ENCODE data around the gene COL4A1.

Gene COL4A1

DNA sequence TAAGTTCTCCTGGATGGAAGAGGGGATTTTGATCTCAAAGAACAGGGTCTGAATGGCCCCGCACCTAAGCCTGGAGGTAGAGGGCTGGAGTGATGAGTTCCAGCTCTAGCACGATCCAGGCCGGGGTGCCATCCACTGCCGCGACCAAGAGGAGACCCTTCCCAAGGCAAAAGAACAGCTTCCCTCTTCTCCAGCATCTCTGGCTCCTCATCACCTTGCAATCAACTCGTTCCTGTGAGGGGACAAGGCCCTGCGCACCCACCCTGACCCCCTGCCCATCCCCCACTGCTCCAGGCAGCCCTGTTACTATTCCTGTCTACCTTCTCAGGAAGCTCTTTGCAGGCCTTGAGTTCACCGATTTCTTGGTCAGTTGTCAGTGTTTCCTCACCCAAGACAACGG is 17.8 kb downstream of the COL4A1 start:
- no peak for DNase-seq

DNA sequence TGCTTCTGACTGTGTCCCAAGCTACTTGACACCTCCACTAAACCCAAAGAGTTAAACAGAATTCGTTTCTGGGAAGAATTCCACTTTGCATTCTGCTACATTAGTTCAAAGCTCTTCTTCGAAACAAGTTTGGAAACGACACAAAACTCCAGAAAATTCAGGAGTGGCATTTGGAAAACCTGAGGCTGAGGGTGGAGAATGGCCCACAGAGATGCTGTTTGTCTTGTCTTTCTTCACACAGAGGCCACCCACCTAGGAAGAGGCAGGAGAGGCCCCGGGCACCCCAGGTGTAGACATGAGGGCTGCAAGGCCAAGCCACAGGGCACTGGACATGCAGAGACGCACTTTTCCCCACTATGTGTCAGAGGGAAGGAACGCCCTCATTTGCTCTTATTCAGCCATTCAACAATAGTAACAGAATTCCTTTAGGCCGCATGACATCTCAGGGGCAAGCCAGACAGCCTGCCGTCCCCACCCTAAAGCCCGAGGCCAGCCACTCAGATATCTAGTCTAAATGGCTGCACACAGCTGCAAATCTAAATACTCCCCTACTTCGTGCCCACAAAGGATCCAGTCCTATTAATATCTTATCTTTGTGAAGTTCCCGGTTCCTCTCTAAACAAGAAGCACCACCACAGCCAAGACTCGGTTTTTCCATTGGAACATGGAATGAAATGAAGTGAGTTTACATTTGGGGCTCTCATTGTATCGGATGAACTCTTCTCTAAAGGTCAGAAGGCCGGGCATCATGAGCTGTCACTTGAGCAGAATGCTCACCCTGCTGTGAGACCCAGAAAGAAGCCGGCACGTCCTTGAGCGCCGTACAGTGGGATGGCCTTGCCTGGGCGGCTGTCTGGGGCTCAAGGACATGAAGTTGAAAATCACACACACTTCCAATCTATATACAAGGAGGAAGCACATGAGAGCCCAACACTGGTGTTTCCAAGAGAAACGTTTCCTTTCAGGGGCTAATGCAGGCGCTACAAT is 19.8 kb downstream of the COL4A1 start:
- DNase-seq: no peak

DNA sequence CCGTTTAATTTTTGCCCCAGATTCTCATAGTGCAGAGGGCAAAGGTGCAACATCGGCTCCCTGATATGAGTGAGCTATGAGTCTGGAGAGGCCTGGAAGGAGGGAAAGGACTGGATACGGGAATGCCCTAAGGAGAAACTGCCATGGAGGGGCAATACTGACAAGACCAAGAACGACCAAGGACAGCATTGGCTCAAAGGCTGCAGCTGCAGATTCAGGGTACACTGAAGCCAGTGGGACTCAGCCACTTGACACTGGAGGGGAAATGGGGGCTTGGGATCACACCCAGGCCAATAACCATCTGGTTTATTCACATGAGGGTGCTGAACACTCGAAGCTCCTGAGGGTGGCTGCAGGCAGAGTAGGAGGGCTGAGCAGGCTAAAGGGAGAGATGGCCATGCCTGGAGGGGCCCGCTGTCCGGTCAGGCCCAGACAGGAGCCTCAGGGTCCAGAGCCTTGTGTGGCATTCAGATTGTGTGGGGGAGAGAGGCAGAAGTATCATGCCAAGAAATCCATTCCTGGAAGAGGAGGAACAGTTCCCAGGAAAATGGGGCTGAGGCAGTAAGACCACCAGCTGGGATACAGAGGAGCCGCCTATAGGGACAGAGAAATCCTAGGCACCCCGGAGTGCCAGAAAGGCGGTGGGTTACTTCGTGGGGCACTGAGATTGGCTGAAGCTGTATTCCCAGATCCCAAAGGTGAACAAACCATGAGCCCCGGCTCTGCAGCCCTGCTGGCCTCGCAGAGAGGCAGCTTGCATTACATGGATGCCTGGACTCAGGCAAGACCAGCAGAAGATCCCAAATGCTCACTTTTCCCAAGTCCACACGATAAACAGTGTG is 20.7 kb downstream of the COL4A1 start:
- no peak for DNase-seq

DNA sequence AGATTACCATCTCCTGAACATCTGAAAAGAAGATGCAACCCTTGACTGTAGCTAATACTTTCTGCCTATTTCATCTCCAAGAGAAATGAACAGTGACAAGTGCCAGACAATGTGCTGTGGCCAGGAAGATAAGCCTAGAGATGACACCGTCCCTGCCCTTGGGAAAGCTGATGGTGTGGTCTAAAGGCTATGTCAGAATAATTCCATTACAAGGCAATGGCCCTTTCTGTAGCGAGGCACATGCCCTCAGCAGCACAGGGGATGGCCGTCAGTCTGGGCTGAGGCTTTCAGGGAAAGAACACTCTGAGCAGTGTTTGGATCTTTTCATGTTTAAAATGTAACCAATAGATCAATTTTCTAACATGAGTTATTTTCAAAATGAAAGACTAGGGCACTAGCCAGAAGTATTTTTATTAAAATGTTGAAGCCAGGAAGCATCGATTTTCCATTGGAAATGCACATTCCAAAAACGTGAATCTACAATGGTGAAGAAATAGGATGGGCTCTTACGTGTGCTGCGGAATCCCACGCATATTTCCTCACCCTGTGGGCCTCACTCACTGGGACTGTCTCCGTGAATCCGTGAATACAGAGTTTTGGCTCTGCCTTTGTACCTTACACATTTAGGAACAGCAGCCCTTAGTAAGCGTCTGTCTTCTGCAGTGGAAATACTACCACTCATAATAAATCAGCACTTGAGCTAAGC is 22.0 kb downstream of the COL4A1 start:
- DNase-seq: no peak

DNA sequence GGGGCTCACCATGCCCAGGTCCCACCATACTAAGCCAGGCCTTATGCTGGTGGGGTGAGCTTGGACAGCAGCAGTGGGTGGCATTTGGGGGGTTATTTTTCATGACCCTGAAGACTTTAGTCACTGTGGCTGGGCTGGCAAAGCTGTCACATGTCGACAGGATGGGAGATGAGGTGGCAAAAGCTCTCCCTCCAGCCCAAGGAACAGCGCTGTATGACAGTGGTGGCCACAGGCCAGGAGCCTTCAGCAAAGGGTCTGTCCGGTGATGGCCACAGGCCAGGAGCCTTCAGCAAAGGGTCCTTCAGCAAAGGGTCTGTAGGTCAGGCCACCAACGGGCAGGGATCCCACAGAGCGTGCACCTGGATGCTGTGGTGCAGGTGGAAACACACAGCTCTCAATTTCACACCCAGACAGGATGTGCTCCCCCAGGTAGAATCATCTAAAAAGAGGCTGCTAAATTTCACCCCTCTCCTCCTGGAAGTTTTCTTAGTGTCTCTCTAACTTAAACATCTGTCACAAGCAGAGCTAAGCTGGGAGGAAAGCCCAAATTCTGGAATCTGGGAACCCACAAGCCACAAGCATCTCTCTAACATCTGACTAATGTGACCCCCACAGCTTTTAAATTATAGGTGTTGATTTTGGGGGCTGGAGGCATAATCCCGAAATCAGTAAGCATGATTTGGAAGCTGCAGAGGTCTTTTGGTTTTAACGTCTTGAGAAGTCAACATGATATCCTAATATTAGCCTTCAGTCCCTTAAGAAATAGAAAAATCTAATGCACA is 23.0 kb downstream of the COL4A1 start:
- DNase-seq: no peak

DNA sequence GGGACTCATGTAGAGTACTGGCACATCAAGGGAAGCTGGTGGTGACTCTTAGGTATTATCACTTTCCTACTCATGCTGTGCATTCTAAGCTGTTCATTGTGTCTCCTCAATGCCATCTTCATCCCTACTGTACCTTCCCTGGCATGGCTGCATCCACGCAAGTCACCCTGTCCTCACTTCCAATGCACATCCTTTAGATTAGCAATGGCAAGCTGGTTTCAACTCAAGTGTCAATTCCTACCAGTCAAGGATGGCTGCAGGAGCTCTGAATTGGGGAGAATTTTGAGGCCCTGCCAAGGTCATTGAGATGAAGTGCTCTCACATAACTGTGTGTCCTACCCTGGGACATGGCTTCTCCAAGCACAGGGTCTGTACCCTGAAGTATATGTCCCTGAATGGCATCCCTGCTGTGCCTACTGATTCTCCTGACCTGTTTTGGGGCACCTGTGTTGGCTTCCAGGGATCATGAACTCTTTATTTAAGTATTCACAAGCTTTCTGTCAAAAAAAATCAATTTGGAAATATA is 24.6 kb downstream of the COL4A1 start:
- DNase-seq: no peak

DNA sequence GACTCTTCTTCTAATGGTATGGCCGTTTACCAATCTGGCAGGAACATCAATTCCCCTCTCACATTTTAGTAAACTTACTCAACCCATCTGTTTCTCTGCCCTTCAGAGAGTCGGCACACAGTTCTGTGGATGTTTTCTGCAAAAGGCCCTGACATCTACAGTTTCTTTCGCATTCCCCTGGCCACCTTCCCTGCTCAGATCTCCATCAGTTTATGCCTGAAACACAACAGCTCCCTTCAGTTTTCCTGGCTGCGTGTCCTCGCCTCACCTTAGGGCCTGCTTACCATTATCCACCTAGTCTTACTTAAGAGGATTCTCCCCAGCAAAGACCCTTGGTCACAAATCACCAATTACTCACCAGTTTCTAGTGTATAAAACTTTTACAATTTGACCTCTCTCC is 25.2 kb downstream of the COL4A1 start:
- no peak for DNase-seq

DNA sequence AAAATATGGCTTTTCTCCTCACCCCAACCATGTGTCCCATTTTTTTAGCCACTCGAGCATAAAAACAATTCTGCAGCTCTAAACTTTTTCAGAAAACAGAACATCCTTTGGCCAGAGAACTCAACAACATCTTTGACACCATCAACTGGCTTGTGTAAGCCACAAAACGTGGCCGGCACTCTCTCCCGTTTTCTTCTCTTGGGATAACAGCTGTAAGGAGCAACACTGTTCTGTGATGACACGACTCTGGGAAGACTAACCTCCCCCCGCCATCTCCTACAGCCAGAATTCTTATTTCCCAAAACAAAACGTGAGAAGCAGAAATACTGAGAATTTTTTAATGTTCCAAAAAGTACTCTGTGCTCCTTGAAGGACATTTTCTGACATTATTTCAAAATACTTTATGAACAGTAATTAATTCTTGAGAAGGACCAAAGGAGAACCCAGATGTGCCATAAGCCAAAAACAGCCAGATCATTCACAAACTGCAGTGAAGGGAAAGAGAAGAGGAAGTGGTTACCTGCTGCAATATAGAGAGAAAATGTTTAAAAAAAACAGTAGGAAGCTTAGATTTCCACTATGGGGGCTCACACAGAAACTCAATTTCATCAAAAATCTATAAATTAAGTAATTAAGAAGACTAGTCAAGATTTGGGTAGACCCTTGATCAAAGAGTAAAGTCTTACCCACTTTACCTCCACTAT is 25.8 kb downstream of the COL4A1 start:
- no peak for DNase-seq

DNA sequence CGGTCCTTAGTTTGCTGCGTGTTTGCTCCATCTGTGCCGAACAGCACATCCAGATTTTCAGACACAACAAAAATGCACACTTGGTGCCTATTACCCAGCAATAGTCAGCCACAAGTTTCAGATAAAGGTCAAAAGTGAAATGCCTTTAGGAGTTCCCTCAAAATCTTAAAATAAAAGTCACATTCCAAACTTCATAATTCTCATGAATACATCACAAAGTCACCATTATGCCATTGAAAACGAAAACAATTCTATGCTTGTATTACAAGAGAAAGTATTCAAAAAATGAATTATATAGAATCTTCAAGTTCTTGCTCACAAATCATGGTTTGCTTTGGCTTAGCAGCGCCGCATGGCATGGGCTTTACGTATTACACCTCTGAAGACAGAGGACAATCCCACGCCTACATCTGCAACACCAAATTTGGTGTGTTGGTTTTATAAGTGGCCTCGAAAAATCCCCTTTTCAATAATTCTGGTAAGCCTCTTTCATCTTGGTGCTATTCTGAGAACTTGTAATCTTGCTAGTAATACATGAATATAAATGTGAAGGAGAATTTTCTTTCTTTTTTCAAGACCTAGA is 26.6 kb downstream of the COL4A1 start:
- DNase-seq: no peak

DNA sequence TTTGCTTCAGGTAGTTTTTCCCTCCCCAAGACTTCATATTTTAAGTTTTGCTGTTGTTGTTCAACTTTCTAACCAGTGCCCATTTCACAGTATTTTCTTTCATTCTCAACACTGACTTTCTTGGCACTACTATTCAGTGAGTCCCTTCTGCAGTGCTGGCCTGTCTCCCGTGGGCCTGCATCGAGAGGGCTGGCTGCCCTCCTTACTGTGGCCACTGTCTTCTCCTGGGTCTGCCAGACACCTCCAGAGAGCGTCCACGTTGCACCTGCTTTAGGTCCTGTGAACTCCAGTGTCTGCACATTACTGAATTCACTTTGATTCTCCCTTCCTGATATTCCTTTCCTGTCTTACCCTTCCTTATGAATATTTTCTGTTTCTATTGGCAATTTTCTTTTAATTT is 27.3 kb downstream of the COL4A1 start:
- no peak for DNase-seq

DNA sequence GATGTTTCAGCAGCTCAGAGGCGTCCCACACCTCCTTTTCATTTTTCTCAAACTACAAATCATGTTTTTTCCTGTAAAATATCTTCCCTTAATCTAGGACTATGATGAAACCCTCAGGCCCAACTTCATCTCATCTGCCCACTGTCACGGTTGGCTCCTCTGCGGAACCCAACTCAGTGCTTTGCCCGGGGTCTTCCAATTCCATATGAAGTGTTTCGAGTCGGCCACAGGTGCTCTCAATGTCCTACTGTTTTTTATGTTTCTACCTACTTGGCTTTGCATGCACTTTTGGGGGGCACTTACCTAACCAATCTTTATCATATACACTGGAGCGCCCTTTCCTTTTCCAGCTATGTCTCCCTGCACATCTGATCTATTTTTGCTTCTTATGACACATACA is 28.1 kb downstream of the COL4A1 start:
- no peak for DNase-seq

DNA sequence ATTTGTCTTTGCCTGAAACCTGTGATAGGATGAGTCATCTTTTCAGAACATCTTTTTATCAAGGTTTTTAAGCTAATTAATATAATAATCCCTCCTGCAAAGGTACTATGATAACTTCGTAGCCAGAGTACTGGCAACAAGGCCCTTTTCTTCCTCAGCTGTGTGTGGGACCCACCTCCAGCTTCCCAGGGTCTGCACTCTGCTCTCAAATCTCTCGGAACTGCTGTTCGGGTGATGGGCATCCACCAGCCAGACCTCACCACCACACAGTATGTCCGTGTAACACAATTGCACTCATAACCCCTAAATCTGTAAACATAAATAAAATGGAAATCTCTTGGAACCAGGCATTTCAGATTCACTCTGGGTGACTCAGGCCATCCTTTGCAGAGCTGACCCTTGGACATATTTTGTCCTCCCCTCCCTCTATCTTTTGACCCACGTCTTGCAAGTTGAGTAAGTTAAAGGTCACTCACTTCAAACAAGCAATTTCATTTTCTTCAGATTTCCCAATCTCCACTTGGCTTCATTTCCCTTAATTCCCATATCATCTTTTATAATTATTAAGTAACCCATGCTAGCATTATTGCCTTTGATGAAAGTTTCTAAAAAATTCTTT is 29.5 kb downstream of the COL4A1 start:
- DNase-seq: no peak

DNA sequence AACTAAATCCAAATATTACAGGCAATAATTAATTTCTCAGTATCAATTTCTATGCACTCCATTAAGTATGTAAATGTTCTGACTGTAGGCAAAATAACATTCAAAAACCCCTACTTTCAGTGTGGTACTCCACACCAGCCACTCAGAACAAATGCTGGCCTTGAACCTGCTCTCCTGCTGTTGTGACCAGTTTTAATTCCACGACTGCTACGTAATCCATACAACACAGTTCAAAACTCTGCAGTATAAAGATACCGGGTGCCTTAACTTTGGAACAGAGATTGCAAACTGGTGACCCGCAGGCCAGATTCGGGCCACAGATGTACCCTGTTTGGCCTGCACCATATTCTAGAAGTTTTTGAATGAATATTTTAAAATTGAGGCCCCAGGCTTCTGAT is 30.4 kb downstream of the COL4A1 start:
- DNase-seq: no peak

DNA sequence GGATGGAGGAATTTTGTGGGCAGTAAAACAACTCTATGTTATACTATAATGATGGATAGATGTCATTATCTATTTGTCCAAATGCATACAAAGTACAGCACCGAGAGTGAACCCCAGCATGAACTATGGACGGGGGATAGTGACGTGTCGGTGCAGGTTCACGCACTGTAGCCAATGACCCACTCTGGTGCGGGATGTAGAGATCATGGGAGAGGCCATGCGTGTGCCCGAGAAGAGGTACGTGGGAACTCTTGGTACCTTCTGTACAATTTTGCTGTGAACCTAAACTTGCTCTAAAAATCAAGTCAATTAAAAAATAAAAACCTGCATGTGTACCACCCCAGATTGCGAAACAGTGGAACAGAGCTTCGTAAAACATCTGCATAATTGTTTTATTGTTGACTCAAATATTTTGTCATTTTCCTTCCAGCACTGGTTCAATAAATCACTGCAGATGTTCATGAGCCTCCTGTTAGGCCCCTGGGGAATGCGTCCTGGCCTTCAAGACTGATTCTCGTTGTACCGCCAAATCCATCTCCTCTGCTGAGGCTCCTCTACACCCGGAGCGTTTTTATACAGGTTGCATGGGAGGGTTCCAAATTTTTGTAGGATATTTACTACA is 30.9 kb downstream of the COL4A1 start:
- no peak for DNase-seq

DNA sequence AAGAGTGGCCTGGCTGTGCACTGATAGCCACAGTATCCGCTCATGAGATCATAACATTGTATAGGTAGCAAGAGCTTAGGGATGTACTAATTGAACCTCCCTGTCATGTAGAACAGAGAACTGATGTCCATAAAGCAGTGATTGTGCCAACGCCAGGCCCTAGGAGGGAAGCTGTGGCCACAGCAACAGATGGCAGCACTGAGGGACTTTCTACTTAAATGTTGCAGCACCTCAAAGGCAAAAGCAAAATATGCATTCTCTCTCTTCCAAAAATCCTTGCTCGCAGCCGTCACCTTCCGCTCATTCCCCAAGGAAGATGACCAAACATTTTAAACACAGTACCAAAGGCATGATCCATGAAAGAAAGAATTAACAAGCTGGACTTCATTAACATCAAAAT is 32.3 kb downstream of the COL4A1 start:
- DNase-seq: no peak

DNA sequence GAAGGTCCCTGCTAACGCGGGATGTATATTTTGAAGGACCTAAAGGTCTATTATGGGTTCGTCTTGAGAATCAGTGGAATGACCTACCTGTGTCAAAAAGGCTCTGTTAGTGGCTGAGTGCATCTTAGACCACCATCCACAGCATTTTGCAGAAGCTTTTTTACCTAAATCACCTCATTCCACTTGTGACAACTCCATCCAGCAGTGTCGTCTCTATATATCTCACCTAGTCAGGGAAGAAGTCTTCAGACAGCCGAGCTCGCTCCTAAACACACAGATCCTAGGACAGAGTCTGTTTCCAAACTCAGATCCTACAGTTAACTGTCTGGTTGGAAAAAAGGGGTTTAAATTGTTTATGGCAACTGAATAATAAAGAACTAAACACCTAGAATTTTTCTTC is 33.7 kb downstream of the COL4A1 start:
- no peak for DNase-seq

DNA sequence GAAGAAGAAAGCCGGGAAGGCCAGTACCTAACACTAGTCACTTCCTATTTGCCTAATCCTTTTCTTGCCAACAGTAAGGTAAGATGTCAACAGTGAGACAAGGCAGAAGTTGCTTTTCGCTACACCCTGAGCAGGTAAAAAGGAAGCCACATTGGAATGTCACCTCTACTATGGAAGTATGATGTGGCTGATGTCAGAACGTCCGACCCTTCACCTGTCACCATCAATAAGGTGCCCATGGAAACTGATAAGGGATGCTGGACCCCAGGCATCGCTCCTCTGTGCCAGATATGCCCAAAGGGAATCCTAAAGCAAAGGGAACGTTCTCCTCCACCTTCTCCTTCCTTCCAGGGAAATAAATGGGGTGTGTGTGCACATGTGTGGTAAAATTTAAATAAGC is 34.3 kb downstream of the COL4A1 start:
- DNase-seq: no peak

DNA sequence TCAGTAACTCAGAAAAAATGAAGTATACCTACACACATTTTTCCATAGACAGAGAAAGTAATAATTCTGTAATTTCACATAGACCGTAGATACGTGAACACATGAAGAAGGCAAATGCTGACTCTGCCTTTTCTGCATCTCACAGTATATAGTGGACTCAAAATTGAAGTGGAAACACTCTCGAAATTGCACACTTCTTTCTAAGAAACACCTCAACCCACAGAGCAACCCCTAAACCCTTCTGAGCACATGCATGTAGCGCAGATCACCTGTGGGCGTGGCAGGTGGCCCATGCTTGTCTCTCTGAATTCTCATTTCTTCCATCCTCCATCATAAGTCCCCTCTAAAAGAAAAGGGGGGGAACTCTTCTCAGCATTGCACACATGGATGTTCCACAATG is 34.7 kb downstream of the COL4A1 start:
- no peak for DNase-seq

DNA sequence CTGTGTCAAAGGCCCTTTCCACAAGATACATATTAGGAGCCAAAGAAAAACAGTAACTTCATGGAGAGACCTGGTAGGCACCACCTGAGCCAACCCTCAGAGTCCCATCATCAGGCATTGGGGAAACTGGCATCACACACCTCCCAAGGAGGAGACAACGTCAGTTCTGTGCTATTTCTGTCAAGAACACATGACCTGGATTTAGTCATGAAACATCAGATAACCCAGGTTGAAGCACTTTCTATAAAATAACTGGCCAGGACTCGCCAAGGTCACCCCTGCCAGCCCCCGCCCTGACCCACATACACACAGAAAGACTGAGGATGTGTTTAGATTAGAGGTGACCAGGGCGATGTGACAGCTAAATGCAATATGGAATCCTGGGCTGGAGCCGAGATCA is 35.6 kb downstream of the COL4A1 start:
- no peak for DNase-seq

DNA sequence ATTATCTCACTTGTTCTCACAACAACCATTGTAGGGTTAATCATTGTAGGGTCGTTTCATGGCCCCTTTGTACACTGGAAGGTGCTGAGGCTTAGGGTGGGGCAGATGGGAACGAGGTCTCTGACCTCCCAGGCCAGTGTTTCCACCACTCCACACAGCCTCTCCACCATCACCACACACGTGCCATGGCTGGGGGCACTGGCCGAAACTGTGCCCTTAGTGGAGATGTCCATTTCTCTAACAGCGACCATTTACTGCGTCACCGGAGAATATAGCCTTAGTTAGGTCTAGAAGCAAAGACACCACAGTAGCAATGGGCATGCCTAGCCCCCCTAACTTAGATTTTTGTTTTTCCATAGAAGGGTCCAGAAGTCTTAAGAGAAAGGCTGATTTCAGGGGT is 36.5 kb downstream of the COL4A1 start:
- DNase-seq: no peak

Data from activated effector memory CD4-positive, alpha-beta T cell treated with anti-CD3 and anti-CD28 coated beads, Interleukin-2, amount 50 U/mL, for 16 hours (primary cell).